RPMI7951 (cell line): ENCODE measurements around the gene SCARB1. TPM values are rescaled to one million over a fixed set of nuclear protein-coding genes. Genes with fewer than 3 reads are reported as not detected.
A peak's percentile ranks its signal among the peaks of the same experiment; 100 is the strongest.

Source experiments
- DNase-seq: peaks from one replicate; pipeline ENCODE4 v3.0.0-alpha.2; 2012; ENCODE audit warnings: low read depth
- total RNA-seq: library from RNA; depleted of rRNA; stranded (reverse); fragments of >200 nt; shearing (Covaris generic); gene quantifications from 2 replicates; pipeline ENCODE4 v1.2.3, GENCODE V29; 2014

Gene SCARB1
- total RNA-seq, 1 experiment from 2014 or later: 13.9 TPM

DNA sequence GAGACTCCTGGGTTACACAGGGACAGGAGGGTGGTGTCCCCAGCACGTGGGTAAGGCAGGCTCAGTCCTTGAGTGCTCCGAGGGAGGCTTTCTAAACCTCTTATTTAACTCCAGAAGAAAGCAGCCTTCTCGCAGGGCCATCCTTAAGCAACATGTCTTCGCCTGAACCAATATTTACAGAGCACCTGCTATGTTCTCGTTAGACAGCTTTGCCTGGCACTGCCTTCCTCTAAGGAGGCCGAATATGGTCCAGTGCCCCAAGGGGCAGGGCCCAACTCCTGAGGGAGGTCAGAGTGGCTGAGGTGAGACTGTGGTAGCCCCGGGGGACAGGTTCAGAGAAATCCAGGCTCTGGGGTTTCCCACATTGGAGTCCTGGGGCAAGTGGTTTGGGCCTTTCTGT, 2.1 kb upstream of the SCARB1 start:
- no peak for DNase-seq

DNA sequence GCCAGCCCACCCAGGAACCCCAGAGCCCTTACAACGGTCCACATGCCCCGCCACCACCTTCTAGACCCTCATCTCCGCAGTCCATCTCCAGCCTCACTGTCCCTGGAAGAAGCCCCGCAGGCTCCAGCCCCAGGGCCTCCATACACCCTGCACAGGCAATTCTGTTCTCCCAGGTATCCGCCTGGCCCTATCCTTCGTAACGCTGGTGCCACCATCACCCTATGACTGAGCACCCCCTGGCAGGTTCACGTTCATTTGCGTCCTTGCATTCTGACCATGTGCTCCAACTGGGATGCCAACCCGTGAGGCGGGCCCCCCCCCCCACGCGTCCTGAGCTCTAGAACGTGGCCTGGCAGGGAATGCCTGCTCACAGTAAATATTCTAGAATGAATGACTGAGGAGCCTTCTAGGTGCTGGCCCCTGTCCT, 675 bp upstream of the SCARB1 start:
- DNase-seq: no peak

DNA sequence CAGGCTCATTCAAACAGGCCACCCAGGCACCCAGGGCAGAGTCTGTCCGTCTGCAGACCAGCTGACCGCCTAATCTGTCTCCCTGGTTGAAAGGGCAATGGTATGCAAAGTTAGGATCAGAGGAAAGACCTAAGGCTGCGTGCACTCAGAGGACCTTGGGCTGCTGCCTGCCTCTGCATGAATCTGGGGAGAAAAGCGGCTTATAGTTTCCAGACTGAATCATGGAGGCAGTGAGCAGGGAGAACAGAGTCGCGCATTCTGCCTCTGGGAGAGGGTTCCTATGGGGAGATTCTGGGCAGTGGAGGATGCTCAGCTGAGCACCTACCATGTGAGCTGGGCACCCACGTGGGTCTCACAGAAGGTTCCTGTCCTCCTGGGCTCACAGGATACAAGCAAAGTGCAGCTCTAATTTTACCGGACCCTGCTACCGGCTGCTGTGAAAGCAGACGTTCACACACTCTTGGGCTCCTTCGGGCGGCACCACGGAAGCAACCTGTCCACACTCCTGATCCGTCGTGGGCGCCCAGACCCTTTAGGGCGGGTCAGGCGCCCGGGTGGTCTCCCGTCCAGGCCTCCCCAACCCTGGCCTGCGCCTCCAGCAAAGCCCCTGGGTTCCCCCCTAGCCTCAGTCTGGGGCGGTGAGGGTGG, 772 bp downstream of the SCARB1 start:
- peak; percentile 21 for DNase-seq

DNA sequence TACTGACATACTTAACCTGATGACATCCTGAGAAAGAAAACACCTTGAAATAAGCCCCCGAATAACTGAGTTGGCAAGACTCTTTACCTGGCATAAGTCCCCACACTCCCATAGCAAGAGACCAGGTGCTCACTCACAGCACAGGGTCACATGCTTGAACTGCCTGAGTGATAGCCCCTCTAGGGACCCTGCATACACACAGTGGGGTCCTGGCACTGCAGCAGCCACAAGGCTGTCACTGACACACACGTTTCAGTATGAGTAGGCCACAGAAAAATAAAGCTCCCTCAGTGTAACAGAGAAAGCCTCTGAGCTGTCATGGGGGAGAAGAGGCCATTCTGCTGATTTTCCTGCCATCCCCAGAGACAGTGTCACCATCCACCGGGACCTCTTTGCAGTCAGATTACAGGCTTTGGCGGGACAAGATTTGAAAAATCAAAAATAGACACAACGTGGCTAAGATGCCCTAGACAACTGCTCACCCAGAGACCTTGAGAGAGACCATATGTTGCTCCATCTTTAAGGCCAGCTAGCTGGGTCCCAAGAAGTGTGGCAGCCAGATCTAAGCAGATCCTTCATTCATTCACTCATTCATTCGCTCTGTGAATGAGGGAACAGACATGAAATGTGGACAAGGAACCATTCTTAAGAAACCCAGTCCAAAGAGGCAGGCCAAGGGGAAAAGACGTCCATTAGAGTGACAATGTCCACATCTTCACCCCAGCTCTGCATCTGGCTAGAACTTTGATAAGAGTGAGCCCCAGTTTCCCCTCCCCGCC, 1.6 kb downstream of the SCARB1 start:
- DNase-seq: no peak

DNA sequence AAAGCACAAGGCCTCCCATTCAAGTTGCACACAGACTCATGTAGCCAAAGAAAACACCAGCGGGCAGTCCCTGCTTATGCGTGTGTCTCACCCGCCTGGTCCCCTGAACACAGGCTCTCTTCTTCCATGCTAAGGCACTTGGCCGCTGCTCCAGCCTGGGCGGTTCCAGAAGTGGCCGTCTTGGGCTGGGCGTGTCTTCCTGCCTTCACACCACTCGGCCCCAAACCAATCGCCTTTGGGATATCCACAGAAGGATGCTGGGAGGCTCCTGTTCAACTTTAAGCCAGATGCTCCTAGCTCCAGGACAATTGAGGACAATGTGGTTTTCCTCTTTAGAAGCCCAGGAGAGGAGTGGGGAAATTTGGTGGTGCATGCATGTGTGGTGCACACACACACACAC, 2.2 kb downstream of the SCARB1 start:
- peak; percentile 77 for DNase-seq

DNA sequence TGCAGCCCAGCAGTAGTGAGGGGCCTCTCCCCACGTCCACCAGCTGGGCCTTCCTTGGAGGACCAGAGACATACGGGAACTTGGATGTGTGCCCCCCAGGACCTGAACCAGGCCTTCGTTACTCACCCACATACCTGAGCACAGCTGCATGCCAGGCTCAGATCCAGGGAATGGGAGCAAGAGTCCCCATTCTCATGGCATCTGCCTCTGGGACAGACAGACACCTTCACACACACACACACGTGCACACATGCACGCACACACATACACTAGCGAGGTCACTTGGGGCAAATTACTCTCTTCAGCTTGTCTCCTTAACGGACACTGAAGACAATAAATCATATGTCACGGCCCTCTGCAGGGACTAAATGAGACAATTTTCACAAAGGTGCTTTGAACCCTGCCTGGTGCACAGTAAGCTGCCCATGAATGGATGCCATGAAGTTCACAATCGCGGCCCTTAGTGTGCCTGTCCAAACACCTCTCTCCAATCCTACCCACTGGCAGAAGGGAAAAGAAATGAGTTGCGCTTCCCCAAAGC, 5.7 kb downstream of the SCARB1 start:
- DNase-seq: no peak

DNA sequence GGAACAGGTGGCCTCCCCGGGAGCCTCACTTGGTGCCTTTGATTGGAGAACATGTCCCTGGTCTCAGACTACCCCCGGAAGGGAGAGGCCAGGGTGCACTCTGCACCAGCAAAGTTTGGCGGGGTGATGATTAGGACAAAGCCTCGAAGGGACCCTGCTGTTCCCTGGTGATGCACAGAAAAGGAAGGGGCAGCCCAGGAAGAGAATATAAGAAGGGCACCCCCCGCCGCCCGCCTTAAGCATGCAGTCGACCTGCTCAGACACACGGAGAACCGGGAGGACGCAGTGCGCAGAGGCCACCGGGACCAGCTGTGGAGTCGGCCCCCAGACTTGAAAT, 6.9 kb downstream of the SCARB1 start:
- DNase-seq: no peak

DNA sequence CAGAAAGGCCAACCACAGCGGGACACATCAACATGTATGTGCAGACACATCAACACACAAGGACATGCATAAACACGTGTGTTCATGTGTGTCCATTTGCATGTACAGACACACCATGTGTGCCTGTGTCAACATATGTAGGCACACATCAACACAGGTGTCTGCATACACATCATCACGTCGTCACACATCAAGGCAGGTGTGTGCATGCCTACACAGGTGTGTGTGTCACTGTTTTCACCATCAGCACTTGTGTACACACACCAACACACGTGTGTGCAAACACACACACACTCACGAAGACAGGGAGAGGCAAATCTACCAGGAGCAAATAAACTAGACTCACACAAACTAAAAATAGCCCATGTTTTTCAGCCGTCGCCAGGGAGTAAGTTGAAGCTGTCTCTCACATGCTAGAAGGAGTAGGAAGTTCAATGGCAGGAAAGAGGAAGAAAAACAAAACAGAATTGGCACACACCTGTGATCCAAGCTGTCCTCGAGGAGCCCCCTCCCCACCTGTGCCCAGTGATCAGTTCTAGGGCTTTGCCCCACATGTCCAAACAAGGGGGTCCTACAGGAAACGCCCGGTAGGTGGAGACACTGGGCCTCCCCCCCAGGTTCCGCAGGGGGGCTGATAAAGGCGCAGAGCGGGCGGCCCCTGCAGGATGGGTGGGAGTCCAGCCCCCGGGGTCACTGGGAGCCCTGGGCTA, 7.4 kb downstream of the SCARB1 start:
- DNase-seq: no peak

DNA sequence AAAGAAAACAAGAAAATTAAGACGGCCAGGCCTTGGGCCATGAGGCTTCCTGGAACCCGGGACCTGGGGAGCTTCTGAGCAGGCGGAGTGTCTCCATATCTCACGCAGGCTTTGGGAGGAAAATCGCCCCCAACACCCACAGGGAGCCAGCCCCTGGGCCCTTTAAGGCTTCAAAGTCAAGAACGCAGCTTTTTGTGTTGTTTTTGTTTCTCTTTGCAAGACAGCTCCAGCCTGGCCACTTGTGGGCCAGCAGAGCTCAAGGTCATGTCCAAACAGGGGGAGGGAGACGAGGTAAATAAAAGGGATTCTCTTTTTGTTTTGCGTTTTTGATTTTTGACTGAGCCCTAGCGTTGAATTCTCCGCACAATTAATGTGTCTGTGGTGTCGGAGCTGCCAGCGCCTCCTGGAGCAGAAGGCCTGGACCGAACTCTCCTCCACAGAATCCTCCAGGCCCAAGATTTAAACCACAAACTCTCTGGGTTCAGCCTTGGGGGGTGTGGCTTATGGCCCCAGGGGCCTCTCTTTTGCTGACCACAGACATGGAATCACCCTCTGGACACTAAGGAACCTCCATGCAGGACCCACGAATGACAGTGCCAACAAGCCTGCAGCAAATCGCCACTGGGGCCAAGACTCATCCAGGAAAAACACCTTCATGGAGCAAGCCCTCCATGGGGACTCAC, 8.2 kb downstream of the SCARB1 start:
- DNase-seq: no peak

DNA sequence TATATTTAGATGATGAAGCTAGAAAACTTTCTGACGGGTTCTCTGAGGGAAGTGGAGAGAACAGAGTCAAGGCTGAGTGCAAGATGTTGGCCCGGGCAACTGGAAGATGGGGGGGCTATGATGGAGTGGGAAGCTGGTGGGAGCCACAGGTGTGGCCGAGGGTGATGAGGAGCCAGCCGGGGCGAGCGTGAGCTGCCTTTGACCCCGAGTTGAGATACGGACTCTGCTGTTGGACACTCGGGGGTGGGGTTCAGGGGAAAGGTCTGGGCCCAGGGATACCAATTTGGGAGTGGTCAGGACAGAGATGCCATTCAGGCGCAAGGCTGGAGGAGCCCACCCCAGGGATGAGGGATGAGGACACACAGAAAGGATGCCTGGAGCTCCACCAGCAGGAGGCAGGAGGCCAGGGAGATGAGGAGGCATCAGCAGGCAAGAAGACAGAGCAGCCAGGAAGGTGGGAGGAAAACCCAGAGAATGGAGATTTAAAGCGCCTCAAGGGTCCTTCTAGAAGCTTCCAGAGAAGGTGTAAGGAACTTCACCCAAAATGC, 9.0 kb downstream of the SCARB1 start:
- DNase-seq: no peak

DNA sequence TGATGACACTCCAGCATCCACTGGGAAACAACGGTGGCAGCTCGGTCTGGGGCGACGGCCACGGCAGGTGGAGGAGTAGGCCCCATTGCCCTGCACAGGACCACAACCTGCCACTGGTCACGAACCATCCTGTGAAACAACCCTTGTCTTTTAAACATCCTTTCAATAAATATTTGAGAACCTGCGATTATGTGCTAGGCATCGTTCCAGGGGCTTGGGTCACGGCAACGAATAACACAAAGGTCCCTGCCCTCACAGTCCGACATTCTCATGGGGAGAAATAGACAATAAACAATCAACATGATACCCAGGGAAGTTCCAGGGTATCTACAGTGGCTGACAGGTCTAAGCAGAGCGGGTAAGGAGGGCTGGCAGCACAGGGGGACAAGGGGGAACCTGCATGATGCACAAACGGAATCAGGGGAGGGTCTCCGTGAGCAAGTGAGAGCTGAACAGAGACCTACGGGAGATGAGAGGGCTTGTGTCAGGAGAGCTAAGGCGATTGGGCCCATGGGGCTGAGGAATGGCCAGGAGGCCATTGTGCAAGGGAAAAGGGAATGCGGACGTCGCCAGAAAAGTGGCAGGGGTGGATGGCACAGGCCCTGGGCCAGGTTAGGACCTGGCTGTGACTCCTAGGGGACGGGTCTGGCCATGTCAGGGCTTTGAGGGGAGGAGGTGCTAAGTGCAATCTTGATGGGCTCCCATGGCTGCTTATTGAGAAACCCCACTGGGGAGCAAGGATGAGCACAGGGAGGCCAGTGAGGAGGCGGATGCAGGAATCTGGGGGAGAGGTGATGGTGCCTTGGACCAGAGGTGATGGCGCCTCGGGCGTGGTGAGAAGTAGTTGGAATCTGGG, 9.7 kb downstream of the SCARB1 start:
- DNase-seq: no peak

DNA sequence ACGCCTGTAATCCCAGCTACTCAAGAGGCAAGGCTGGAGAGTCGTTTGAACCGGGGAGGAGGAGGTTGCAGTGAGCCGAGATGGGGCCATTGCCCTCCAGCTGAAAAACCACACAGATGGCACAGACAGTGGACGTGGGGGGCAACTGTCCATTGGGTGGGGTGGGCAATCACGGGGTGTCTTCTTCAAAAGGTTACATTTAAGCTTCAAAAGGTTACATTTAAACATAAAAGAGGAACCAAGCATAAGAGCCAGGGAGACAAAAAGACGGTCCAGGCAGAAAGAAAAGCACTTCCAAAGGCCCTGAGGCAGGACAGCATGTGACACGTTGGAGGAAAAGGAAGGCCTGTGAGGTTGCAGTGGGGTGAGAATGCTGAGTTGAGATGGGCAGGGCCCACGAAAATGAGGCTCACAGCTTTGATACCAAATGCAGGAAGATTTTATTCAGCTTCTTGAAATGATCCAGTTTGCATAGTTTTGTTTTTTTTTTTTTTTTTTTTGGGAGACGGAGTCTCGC, 10.7 kb downstream of the SCARB1 start:
- peak; percentile 32 for DNase-seq

DNA sequence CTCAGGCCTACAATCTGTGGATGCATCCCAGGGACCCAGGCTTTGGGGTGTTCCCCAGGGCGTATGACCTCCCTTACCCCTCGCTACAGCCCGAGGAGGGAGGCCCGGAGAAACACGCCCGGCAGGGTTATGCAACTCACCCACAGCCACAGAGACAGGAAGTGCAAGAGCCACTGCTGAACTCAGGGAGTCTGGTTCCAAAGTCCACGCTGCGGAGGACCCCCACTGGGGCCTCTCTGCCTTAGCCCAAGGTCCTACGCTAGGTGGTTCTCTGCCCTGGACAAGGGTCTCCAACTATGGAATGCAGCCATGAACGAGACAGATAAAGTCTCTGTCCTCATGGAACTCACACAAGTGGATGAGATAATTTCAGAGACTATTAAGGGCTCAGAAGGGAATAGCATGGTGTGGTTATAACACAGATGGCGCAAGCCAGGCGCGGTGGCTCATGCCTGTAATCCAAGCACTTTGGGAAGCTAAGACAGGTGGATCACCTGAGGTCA, 11.3 kb downstream of the SCARB1 start:
- DNase-seq: peak; percentile 54

DNA sequence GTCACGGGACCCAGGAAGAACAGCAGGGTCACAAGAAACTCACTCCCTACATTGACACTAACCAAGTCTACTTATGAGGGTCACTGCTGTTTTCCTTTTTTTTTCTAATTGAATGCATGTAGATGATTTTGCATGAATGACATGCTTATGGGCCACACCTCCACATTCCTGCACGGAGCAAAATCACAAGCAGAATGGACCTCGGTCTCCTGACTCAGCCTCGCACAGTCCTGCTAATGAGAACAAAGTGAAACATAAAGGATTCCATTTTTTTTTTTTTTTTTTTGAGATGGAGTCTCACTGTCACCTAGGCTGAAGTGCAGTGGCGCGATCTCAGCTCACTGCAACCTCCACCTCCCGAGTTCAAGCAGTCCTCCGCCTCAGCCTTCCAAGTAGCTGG, 12.3 kb downstream of the SCARB1 start:
- DNase-seq: no peak

DNA sequence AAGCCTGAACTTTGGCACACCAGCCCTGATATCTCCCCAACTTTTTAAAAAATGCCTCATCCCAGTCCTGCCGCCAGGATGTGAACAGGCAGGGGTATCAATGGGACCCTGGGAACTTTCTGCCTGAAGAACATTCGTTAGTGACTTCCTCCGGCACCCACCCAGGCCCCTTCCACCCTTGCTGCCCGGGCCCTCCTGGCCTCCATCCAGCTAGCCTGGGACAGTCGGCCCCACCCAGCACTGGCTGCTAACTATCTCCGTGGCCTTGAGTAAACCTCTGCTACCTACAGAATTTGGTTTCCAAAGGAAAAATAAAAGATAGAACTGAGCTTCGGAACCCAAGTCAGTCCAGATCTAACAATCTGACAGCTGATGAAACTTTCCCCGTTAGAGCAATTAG, 14.3 kb downstream of the SCARB1 start:
- DNase-seq: no peak

DNA sequence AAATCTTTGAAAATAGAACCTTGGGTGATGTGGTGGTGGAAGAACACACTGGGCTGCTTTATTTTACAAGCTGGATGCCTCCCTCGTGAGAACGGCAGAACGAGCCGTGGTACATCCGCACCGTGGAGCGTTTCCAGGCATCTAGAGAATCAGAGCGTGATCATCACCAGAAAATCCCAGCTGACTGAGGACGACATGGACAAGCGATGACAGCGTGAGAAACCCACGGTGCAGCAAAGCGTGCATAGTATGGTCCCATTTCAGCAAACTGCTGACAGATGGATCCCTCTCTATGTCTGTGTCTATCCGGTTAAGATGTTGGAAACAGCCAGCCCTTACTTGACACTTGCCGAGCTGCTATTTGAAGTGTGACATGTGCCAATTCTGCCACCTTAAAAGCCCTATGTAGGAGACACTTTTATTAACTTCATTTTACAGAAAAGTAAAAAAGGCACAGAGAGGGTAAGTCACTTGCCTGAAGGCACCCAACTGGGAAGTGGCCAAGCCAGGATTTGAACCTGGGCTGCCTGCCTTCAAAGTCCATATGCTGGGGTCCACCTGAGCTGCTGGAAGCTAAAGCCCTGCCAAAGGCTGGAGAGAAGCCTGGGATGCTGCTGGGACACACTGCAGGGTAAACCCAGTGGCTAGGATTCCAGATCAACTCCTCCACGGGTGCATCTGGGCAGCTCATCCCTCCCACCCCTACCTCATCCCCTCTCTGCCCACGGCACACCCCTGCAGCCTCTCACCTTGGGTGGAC, 14.9 kb downstream of the SCARB1 start:
- no peak for DNase-seq

DNA sequence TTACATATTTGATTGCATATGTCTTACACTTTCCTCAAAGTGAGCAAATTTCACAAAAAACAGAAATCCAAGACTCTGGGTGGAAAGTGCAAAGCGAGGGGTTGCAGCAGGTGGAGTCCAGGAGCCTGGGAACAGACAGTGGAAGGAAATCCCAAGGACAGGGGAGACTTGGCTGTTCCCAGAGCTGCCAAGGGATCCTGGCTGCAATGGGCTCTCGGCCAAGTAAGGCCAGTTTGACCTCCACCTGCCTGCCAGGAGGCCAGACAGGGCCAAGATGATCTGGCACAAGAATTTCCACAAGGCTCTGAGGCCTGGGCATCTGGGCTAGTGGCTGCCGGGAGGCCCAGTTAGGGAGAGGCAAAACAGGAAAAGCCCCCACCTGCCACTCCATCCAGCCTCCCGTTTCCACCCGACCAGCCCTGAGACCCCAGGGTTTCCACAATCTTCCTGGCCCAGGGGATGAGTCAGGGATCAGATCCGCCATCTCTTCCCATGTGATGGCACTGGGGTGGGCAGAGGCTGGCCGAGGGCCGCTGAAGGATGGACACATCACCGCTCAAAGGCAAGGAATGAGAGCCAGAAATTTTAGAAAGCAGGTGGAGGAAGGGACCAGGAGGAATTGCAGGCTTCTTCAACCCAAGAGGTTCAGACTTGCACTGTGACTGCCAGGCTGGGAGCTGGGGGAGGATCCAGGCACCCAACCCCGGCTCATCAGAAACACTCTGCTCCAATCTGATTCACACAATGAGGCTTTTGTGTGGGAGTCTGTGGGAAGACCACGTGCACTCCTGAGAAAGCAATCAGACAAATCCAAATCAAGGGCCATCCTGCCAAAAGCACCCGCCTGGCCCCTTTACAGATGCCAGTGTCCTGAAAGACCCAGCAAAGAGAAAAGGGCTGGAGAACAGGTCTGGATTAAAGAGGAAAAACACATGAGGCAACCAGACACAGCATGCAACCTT, 16.3 kb downstream of the SCARB1 start:
- DNase-seq: peak; percentile 72
